ENCODE results near the gene GRK7. TPM values are rescaled to one million over a fixed set of nuclear protein-coding genes. Genes with fewer than 3 reads are reported as not detected.
"Not testable (repeated sequence)": the region's sequence is repeated elsewhere in the genome, so short reads cannot be mapped to it uniquely, and the experiment has no call there.

GRK7 gene
- total RNA-seq, 1 donor from 2014 or later, result not detected

DNA sequence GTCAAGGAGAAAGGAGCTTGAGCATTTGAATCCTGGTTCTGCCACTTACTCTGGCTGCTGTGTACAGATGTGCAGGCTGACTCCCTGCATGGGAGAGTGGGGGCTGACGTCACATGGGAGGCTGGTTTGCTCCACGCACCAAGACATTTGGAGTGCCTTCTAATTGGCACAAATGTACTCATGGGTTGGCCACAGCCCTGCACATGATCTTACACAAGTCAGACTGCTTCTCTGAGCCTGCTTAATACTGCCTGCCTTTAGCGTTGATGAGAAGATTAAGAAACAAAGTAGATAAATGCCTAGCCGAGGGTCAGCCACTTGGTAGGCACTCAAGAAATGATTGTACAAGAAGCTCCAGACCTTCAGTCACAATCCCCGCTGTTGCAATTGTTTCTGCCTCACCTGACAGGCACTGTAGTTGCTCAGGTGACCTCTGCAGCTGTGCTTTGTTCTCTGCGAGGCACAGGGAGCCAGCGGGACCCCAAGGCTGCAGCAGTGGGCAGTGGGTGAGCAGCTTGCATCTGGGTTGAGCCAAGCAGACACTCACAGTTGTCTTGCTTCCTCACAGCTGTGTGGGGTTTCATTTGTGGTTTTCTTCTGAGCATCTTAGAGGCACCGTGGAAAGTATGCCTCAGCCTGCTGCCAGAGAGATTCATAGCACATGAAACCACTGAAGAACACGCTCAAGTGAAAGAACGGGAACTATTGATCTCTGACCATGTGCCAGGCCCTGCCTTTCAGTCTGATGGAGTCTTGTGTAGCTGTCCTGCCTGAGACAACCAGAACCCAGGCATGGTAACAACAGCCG is 33.1 kb downstream of the GRK7 start:
- DNase-seq, result peak; percentile 57

DNA sequence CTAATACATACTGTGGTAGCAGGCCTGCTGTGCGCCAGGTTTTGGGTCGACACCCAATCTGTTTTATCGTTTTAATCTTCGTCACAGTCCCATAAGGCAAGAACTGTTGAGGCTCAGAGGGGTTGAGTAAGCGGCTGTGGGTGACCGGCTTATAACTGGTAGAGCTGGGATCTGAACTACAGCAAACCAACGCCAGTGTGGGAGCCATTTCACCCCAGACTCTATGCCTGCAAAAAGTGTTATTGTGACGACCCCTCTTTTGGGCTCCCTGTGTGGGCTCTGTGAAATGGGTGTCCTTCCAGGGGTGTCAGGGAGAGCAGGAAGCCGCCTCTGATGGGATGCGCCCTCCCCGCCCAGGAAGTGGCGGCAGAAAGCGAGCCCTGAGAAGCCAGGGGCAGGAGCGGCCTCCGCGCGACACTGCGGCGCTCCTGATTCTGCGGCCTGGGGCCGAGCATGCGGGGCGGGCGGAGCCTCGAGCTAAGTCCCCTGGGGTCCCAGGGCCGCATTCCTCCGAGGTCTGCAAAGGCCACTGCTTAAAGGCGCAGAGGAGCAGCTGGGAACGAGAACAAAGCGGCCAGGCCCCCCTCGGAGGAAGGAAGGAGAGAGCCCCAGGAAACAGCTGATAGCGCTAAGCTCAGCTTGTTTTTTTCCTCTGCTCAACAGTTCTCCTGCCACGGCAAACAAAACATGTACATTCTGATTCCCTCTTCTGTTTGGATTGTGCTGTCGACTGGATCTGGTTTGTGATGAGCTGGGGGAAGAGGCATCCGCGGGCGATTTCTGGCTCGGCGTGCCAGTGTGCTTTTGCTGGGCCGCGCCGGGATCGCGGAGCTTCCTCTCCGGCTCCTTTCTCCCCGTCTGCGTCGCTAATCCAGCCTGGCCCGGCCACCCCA is 33.9 kb downstream of the GRK7 start:
- peak; percentile 87 for DNase-seq

DNA sequence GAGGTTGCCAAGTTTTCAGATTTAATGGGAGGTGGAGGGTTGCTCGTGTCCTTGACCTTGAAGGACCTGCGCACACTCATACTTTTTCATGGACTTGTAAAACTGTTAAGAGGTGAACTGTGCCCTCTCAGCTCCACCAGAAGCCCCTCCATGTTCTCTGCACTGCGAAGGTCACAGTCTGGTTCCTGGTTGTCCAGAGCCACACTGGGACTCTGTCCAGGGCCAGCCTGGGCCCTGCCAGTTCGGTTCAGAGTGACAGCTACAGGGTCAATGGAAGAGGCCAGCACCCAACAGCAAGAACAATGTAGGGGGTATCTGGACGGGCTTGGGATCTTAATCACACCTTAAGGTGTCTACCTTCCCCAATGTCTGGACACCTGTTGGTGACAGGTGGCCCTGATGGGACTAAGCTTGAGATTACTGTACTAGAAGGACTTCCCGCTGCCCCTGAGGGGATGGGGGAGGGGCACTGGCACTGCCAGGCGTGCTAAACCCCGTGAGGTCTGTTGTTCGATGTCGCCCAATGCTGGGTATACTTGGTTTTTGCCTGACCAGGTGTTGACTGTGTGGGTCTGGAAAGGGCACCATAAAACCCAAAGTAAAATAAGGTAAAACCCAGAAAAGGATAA is 34.7 kb downstream of the GRK7 start:
- no peak for DNase-seq

DNA sequence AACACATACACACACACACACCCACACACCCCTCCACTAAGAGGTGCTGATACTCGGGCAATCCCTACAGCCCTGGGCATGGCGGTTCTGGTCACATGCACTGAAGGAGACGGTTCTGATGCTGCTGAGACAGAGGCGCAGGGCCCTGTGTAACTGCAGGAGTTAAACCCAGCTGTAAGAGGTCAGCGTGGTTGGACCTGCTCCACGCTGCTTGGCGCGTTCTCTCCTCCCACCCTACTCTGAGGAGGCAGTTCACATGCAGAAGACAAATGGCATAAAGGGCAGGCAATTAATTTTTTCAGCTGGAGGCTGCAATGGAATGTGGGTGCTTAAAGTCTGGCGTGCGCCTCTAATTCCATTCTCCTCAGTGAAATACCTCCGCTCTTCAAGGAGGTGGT is 35.2 kb downstream of the GRK7 start:
- peak; percentile 61 for DNase-seq

DNA sequence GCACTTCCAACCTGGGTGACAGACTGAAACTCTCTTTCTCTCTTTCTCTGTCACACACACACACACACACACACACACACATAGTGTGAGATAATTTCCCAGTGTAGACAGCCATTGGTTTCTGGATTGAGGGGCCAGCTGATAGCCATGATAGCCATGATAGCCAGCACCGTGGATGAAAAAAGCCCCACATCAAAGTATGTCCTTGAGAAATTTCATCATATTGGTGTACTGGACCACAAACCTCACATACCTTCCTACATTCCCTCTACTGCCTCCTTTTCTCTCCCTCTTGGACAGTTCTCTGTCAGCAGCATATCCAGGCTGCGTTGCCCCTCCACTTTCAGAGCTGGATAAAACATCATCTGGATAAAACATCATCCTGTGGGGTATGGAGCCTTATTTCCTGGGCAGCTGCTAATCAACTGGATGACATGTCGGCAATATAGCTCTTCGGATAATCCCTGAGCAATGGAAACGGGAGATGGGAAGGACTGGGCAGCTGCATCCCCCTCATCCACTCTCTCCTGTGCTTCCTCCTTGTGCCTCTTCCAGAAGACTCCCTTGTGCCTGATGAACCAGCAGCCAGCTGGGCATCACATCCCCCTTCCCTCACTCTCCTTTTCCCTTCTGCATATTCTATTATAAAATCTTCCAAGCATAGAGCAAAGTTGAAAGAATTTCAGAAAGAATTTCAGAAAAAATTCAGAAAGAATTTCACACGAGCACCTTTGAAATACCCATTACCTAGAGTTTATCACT is 39.3 kb downstream of the GRK7 start:
- no peak for DNase-seq

DNA sequence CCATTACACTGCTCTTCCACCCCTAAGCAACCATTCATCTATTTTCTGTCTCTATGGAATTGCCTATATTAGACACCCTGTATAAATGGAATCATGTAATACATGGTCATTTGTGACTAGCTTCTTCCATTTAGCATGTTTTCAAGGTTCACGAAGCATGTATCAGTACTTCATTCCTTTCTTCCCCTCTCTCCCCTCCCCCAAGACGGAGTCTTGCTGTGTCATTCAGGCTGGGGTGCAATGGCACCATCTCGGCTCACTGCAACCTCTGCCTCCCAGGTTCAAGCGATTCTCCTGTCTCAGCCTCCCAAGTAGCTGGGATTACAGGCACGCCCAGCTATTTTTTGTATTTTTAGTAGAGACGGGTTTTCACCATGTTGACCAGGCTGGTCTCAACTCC is 40.3 kb downstream of the GRK7 start:
- DNase-seq, result not testable (repeated sequence)

DNA sequence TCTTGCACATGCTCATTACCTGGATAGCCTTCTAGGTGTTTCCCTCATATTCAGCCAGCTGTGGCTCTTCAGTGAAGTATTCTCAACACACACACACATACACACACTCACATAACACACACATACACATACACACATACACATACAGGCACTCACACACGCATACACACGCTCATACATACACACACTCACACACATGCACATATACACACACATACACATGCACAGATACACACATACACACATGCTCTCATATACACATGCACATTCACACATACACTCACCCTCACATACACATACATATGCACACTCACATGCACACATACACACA is 41.2 kb downstream of the GRK7 start:
- DNase-seq, result no peak

DNA sequence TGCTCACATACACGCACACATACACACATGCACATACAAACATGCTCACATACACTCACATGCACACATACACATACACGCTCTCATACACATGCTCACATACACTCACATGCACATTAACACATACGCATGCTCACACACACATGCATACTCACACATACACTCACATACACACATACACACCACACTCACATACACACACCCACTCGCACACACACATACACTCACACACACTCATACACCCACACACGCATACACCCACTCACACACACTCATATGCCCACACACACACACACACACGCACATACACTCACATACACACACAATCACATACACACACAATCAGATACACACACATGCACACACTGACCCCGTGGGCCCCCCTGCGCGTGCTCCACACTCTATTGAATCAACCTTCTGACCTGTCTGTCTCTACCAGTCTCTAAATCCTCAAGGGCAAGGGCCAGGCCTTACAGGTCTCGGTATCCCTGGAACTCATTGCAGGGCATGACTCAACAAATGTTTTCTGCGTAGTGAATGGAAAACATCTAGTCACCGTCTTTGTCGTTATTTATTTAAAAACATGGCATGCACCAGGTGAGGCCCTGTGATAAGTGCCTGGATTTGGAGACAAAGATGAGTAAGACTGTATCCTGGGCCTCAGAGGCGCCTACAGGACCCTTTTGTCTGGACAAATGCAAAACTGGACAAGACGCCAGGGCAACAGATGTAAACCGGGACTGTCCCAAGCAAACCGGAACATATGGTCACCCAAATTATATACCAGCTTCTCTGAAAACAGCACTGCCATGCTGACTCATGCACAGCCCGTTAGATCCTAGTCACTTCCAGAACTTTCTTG is 41.8 kb downstream of the GRK7 start:
- DNase-seq, result no peak

DNA sequence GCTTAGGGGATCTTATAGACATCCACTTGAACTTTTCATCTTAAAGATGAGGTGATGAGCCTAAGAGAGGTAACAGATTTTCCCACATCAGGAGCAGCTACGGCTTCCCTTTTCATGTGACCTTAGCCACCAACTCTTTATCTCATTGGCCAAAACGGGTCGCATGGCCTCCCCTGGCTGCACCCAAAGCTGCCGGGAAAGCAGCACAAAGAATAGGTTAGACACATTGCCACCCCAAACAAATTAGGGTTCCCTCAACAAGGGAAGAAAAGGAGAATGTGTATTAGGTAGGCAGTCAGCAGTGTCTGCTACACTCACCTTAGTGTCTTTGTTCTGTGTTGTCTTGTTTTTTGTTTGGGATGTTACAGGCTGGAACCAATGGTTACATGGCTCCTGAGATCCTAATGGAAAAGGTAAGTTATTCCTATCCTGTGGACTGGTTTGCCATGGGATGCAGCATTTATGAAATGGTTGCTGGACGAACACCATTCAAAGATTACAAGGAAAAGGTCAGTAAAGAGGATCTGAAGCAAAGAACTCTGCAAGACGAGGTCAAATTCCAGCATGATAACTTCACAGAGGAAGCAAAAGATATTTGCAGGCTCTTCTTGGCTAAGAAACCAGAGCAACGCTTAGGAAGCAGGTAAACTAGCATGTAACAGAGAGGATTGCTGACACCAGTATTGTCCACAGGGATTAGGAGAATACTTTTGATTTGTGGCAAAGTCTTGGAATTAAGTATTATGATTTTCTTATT is 44.2 kb downstream of the GRK7 start:
- no peak for DNase-seq

DNA sequence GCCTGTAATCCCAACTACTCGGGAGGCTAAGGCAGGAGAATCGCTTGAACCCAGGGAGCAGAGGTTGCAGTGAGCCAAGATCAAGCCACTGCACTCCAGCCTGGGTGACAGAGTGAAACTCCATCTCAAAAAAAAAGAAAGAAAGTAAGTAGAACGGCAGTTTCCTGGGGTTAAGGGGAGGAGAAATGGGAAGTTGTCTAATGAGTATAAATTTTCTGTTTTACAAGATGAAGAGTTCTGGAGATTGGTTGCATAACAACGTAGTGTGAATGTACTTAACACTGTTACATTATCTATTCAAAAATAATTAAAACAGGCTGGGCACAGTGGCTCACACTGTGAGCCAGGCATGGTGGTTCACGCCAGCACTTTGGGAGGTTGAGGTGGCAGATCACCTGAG is 45.4 kb downstream of the GRK7 start:
- DNase-seq, result no peak

DNA sequence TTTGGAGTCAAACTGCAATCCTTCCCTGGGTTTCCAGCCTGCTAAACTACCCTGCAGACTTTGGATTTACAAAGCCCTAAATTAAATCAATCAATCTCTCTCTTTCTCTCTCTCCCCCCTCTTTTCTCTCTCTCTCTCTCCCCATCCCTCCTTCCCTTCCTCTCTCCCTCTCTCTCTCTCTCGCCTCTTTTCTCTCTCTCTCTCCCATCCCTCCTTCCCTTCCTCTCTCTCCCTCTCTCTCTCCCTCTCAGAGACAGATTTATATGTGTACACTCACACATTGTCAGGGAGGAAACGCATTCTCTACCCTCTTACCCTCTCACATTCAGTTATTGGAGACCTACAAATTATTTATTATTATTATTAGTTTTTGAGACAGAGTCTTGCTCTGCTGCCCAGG is 47.0 kb downstream of the GRK7 start:
- DNase-seq, result no peak

DNA sequence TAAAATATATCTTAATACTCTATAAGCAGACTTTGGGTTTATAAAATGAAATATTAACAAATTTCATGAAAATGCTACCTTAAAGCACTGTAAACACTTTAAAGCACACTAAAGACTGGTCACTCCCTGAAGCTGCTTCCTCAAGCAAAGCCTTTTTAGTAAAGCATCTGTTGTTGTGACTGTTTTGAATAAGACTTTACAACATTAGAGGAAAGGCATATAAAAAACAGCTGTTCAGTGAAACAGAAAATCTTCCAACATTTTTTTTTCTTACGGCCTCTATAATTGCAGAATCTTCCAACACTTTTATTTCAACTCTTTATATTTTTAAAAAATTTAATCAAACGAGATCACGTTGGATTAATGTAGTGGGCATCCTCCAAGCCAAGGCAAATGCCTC is 48.1 kb downstream of the GRK7 start:
- DNase-seq, result peak; percentile 58

DNA sequence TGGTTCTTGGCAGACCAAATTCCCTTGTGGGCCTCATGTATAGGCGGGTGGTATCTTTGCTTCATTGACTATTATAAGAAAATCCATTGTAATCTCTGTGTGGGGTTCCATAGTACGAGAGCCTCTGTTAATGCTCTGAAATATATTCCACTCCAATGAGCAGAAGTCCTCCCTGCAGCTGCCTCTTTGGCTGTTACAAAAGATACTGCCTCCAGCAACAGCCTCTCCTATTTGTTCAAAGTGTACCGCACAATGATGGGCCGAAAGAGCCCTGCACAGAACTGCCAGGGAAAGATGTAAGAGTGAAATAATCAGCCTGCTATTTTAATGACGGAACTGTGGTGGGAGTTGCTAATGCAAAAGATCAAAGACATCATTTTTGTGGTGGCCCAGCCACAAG is 48.9 kb downstream of the GRK7 start:
- DNase-seq, result peak; percentile 74

DNA sequence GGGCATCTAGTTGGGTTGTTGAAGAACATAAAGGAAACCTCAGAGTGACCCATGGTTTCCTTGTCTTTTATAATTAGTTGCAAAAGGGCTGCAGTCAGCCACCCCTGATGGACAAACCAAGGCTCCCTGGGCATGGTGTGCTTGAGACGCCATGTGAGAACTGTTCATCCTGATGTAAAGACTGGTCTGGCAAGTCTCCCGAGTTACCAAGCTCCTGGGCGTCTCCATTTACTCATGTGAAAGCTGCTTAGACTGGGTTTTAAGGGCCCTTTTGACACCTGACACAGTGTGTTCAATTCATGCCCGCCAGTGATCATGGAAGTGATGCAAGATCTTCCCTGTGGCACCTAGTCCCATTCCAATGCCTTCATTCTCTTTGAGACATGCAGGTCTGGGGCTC is 49.4 kb downstream of the GRK7 start:
- DNase-seq, result no peak

Small RNAs within 50 kb of the gene (small RNA-seq; reads per million reads assigned to genes)
- not detected for gene AC112771.1 (ENCODE audit: low replicate concordance)

Other genes with a start within 250 kb of the GRK7 start
- 60.3 TPM for gene RNF7, start 25.1 kb upstream of the GRK7 start, total RNA-seq
- gene ATP1B3, start 113.2 kb downstream of the GRK7 start, total RNA-seq, result 47.1 TPM

Measured in tongue (tissue), 3 donors.